ENCODE data around the gene AFF3.
"Not testable (repeated sequence)": the region's sequence is repeated elsewhere in the genome, so short reads cannot be mapped to it uniquely, and the experiment has no call there.

- TF ChIP-seq TEAD4 (IDR thresholded peaks at IDR 0.05; ENCODE audit: low read depth, low read length); CHD1 (IDR thresholded peaks at IDR 0.05; ENCODE audit: low read depth, low read length); CTCF (IDR thresholded peaks at IDR 0.05; ENCODE audit: control extremely low read depth in 1 of 3, insufficient read depth in 1 of 3, low read depth in 1 of 3, low read length in 3 of 3); RAD21 (IDR thresholded peaks at IDR 0.05 in 1 of 2, conservative IDR thresholded peaks at IDR 0.05 in 1 of 2; ENCODE audit: low read depth in 2 of 2, low read length in 2 of 2); E2F6 (IDR thresholded peaks at IDR 0.05); KDM1A (IDR thresholded peaks at IDR 0.05; ENCODE audit: borderline replicate concordance, low read length); POLR2A (IDR thresholded peaks at IDR 0.05; ENCODE audit: control extremely low read depth in 1 of 2, low read depth in 2 of 2, low read length in 2 of 2); EGR1 (IDR thresholded peaks at IDR 0.05; ENCODE audit: borderline replicate concordance, low read depth, low read length); KDM5A (IDR thresholded peaks at IDR 0.05; ENCODE audit: low read length); EP300 (IDR thresholded peaks at IDR 0.05; ENCODE audit: borderline replicate concordance in 1 of 2, low read depth in 2 of 2, low read length in 2 of 2); POLR2AphosphoS5 (IDR thresholded peaks at IDR 0.05; ENCODE audit: low read depth, low read length): not testable (repeated sequence)
Measured at GRCh38 chr2:100097611-100098294, 44.6 kb downstream of the AFF3 start.
